DMS79 (cell line): Measurements from ENCODE around the gene MGLL.

ENCODE experiments used
- DNase-seq: peaks from one replicate; lab custom pipeline; 2025; lab: John Stamatoyannopoulos, UW

MGLL gene

GRCh38 chr3:127789990-127790881 is 32.1 kb downstream of the MGLL start:
- DNase-seq: no peak

- no peak for DNase-seq
Measured at GRCh38 chr3:127789051-127789450, 33.3 kb downstream of the MGLL start.

- DNase-seq: no peak
Measured at GRCh38 chr3:127788451-127788909, 33.8 kb downstream of the MGLL start.

GRCh38 chr3:127787571-127788365 is 34.5 kb downstream of the MGLL start:
- no peak for DNase-seq

- no peak for DNase-seq
Measured at GRCh38 chr3:127787071-127787490, 35.2 kb downstream of the MGLL start.

- peak; percentile 91 for DNase-seq
Measured at GRCh38 chr3:127786353-127787070, 35.8 kb downstream of the MGLL start.

- peak; percentile 53 for DNase-seq
Measured at GRCh38 chr3:127785711-127786265, 36.5 kb downstream of the MGLL start.

- DNase-seq: peak; percentile 74
Measured at GRCh38 chr3:127784865-127785710, 37.2 kb downstream of the MGLL start.

- no peak for DNase-seq
Measured at GRCh38 chr3:127784283-127784682, 38.0 kb downstream of the MGLL start.

GRCh38 chr3:127783642-127784160 is 38.6 kb downstream of the MGLL start:
- no peak for DNase-seq

- no peak for DNase-seq
Measured at GRCh38 chr3:127783166-127783565, 39.1 kb downstream of the MGLL start.

- peak; percentile 94 for DNase-seq
Measured at GRCh38 chr3:127781411-127782001, 40.8 kb downstream of the MGLL start.

- DNase-seq: no peak
Measured at GRCh38 chr3:127780536-127781400, 41.5 kb downstream of the MGLL start.

- no peak for DNase-seq
Measured at GRCh38 chr3:127779747-127780146, 42.6 kb downstream of the MGLL start.

GRCh38 chr3:127777921-127778656 is 44.2 kb downstream of the MGLL start:
- no peak for DNase-seq

- no peak for DNase-seq
Measured at GRCh38 chr3:127777332-127777731, 45.0 kb downstream of the MGLL start.

- DNase-seq: no peak
Measured at GRCh38 chr3:127776347-127776746, 46.0 kb downstream of the MGLL start.

GRCh38 chr3:127775398-127776109 is 46.8 kb downstream of the MGLL start:
- peak; percentile 59 for DNase-seq
